ENCODE measurements around the gene CTCF. TPM values are rescaled to one million over a fixed set of nuclear protein-coding genes. Genes with fewer than 3 reads are reported as not detected.

The CTCF gene
- polyA plus RNA-seq, 10 donors, result 37.2 to 50.1 (median 41.7) TPM

DNA sequence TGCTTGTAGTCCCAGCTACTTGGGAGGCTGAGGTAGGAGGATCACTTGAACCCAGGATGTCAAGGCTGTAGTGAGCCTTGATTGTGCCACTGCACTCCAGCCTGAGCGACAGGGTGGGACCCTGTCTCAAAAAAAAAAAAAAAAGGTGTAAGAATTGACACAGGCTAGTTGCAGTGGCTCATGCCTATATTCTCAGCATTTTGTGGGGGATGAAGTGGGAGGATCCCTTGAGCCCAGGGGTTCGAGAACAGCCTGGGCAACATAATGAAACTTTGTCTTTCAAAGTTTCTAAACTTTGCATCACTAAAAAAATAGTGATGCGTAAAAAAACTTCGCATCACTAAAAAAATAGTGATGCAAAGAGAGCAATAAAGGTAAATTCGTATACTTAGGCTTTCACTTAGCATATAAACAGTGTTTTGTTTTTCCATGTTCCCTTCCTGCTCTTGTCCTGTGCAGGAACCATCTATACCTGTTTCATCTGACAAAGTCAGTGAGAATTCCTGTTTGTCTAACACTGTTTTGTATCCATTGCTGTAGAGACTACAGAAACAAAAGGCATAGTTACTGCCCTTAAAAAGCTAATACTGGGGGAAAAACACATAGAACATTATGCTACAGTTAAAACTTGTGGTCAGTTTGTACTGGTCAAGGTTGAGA, 32.1 kb downstream of the CTCF start:
- DNase-seq, result no peak

DNA sequence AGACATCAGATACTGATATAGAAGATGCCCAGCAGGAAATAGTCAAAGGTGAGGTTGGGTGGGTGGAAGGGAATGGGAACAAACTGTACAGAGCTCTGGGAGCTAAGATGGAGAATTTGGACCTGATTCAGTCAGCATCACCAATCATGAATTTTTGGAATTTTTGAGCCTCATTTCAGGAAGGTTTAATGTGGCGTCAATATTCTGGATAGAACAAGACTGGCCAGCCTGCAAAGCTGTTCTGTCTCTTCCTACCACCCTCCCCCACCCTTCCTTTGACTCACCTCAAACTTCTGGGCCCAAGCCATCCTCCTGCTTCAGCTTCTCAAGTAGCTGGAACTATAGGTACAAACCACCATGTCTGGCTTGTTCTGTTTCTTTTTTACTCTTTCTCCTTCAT, 32.6 kb downstream of the CTCF start:
- DNase-seq, result peak in 1 of 3 donors; percentile 23

DNA sequence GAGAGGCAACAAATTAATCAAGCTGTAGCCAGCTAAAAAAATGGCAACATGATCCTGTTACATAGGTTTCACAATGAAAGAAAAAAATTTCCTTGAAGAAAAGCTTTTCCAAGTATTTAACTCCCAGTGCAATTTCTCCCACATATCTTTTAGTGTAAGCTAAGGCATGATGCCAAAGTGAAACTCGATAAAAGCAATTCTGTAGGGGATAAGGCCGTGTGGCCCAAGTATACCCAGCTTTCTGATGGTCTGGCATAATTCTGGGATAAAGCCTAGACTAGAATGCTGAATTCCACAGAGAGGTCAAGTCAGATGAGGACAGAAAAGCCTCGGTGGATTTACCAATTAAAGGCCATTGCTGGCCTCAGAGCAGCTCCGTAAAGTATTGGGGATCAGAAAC, 36.2 kb downstream of the CTCF start:
- no peak for DNase-seq

DNA sequence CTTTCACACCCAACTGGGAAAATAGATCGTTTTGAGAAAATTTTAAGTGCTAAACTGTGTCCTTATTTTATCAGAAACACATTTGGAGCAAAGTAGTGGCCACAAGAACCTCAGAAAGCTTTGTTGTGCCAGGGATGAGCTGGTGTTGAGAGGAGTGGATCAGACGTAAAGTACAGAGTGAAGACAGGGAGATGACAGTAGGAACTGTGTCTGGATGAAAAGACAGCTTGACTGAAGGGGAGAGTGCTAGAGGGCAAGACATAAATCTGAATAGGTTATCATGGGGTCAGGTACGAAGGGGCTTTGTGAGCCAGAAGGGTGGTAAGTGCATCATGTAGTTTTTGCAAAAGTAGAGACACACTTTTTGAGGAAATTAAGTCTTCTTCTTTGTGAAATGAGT, 43.3 kb downstream of the CTCF start:
- no peak for DNase-seq

DNA sequence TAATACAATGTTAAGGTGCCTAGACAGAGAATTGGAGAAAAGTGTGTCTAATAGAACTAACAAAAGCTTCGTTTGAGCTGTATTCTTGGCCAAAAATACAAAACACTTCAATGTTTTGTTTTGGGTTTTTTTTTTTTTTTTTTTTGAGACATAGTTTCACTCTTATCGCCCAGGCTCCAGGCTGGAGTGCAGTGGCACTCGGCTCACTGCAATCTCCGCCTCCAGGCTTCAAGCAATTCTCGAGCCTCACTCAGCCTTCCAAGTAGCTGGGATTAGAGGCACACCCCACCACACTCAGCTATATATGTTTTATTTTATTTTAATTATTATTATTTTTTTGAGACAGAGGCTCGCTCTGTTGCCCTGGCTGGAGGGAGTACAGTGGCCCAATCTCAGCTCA, 44.3 kb downstream of the CTCF start:
- no peak for DNase-seq

DNA sequence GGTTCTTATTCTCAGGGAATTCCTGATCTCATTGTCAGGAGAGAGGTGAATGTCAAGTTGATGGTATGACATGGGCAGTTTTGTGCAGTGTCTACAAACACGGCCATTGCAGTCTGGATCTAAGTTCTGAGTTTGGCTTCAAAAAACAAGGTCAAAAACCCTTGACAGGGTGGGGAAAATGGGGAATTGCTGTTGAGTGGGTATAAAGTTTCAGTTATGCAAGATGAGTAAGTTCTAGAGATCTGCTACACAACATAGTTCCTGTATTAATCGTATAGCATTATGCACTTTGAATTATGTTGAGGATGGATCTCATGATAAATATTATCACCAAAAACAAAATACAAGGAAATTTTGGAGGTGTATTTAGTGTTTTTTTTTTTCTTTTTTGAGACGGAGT, 46.0 kb downstream of the CTCF start:
- DNase-seq, result no peak

DNA sequence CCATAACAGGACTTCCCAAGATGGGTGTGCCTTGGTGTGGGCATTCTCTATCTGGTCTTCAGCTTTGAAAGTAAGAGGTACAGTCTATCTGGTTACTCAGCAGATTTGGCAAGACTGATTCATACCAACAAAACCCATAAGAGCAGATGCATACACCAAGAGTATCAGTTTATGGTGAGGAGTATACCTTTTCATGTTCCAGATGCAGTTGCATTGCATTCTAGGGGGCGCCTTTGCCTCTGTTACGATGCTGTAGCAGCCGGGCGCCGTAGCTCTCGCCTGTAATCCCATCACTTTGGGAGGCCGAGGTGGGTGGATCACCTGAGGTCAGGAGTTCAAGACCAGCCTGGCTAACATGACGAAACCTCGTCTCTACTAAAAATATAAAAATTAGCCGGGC, 51.5 kb downstream of the CTCF start:
- no peak for DNase-seq

DNA sequence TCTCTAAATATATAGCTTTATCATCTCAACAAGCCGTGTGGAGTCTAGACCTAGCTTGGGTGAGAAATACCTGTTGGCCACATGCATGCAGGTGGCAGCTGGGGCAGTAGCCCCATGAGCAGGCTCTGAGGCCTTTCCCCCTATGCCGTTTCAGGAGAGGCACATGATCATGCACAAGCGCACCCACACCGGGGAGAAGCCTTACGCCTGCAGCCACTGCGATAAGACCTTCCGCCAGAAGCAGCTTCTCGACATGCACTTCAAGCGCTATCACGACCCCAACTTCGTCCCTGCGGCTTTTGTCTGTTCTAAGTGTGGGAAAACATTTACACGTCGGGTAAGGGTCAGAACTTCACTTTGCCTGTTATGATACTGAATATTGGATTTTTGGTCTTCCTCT, 65.9 kb downstream of the CTCF start:
- no peak for DNase-seq

DNA sequence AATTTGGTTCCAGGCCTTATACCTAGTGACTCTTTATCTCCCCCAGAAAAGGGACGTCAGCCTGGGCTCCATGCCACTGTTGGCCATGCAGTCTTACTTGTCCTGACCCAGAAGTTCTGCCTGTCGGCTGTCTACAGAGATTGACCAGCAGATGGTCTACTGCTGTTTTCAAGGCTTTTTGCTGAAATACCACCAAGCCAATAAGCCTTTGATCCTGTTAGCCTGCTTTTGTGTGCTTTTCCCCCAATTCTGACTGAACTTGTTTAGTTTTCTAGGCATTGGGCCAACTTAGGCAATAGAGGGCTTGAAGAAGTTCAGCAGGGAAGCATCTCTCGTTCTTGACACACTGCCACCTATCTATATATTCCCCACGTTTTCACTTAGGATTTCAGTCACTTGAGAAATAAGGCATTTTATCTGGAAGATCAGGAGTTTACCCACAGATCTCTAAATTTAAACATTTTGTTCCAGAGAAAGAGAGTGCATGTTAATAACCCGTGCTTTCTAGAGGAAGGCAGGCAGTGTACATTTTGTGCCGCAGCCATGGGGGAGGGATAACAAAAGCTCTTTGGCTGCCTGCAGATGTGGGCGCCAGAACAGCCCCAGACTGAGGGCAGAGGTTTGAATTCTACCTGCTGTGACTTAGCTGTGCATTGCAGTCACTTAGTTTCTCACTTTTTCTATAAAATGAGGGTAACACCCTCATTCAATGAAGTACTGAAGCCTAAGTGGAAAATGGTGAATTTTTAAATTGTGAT, 70.3 kb downstream of the CTCF start:
- DNase-seq, result no peak

DNA sequence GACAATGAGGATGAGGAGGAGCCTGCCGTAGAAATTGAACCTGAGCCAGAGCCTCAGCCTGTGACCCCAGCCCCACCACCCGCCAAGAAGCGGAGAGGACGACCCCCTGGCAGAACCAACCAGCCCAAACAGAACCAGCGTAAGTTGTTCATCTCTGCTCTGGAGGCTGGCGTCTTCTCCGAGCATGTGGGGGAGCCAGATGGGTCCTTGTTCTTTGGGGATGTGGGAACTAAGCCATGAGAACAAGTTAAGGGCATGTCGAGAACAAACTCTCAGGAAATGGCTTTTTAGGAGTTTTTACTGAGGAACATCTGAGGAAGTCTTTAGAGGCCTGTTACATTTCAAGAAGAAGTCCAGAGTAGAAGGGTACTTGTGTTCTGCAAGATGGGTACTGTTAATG, 74.4 kb downstream of the CTCF start:
- no peak for DNase-seq

DNA sequence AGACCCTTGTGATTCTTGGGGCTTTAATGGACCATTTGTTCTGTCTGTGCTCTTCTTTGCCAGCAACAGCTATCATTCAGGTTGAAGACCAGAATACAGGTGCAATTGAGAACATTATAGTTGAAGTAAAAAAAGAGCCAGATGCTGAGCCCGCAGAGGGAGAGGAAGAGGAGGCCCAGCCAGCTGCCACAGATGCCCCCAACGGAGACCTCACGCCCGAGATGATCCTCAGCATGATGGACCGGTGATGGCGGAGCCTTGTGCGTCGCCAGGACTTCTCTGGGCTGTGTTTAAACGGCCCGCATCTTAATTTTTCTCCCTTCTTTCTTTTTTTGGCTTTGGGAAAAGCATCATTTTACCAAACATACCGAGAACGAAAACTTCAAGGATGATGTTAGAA, 75.3 kb downstream of the CTCF start:
- no peak for DNase-seq

DNA sequence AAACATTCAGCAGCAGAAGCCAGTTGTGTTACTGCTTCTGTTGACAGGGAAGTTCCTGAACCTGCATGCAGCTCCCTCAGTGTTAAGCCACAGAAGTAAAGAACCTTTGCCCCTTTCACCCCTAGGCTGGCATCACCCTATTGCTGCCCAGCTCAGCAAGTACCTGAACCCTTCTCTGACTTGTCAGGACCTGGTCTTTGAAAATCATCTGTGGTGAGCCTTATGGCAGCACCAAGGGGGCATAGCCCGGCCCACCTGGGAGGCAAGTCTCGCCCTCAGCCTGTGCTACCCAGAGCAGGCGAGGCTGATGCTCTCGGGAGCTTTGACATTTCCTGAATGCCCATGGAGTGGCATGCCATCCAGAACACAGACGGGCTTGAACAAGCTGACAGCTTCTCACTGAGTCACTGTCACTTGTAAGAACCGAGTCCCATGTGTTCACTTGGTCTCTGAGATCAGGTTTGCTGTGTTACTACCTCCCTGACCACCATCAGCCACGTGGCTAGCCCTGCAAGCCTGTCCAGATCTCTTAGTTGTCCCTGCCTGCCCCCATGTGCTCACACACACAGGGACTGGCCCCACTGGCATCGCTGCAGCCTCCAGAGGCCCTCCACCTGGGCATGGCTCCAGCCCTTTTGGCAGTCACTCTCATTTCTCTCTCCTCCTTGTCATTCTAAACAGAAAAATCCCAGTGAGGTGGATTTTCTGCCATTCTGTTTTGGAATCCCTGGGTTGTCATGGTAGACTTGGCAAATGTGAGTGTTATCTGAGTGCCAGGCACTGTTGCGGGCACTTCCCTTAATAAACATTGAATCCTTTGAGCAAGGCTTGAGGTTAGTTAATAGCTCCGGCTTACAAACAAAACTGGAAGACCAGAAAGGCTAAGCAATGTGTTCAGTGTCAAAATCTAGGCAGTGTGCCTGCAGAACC, 79.7 kb downstream of the CTCF start:
- no peak for DNase-seq

DNA sequence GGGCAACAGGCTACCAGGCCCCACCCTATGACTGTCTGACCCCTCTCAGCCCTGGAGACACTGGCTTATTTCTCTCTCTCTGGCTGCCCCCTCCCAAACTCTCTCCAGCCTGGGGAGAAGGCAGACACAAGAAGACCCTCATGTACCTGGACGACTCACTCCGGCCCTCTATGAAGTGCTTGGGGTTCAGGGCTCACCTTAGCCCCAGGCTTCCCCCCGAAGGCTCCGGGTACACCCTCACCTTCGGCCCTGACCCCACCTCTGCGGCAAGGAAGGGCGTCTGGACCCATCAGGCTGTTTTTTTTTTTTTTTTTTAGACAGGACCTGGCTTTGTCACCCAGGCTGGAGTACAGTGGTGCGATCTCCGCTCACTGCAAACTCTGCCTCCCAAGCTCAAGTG, 81.7 kb downstream of the CTCF start:
- DNase-seq, result no peak

DNA sequence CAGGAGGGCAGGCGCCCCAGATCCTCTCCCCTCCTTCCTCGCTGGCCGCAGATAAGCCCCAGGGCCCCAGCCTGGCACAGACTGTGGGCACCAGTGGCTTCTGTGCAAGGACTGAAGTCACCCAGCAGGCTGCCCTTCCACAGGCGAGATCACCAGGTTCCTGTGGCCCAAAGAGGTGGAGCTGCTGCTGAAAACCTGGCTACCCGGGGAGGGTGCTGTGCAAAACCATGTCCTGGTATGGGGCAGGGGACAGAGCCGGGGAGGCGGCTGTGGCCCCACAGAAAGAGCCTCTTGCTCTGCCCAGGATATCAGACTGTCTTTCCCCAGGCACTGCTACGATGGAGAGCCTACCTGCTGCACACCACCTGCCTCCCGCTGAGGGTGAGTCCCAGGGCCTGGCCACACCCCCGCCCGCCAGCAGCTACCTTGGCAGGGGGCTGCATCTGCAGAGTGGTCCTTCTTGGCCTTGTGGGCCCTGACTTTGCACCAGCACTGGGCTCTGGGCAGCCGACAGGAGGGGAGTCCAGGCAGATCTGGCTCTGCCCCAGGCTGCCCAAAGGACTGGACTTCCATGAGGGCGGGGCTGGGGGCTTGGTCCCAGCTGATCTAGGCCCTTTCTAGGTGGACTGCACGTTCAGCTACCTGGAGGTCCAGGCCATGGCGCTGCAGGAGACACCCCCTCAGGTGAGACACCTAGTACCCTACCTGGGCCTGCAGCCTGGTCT, 83.2 kb downstream of the CTCF start:
- DNase-seq, result no peak

DNA sequence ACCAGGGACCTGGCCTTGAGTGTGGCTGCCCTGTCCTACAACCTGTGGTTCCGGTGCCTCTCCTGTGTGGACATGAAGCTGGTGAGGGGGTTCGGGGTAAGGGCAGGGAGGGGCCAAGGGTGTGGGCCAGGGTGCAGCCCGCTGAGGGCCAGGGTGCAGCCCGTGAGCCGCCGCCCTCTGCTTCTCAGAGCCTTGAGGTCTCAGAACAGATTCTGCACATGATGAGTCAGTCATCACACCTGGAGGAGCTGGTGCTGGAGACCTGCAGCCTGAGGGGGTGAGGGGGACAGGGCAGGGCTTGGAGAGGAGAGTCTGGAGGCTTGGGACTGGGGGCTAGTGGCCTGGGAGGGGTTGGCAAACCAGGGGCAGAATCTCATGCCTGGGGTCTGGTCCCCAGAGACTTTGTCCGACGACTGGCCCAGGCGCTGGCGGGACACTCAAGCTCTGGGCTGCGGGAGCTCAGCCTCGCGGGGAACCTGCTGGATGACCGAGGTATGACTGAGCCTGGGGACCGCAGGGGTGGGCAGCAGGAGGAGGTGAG, 84.9 kb downstream of the CTCF start:
- peak in 1 of 3 donors; percentile 1 for DNase-seq

DNA sequence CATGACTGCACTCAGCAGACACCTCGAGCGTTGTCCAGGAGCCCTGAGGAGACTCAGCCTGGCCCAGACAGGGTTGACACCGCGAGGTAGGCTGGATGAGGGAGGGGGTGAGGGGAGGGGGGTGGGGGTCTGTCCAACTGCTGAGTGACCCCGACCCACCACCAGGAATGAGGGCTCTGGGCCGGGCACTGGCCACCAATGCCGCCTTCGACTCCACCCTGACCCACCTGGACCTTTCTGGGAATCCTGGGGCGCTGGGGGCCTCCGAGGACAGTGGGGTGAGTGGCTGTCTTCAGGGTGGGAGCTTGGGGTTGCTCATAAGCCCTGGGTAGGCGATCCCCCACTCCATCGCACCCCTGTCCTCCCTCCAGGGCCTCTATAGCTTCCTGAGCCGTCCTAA, 85.4 kb downstream of the CTCF start:
- DNase-seq, result peak in 1 of 3 donors; percentile 0

DNA sequence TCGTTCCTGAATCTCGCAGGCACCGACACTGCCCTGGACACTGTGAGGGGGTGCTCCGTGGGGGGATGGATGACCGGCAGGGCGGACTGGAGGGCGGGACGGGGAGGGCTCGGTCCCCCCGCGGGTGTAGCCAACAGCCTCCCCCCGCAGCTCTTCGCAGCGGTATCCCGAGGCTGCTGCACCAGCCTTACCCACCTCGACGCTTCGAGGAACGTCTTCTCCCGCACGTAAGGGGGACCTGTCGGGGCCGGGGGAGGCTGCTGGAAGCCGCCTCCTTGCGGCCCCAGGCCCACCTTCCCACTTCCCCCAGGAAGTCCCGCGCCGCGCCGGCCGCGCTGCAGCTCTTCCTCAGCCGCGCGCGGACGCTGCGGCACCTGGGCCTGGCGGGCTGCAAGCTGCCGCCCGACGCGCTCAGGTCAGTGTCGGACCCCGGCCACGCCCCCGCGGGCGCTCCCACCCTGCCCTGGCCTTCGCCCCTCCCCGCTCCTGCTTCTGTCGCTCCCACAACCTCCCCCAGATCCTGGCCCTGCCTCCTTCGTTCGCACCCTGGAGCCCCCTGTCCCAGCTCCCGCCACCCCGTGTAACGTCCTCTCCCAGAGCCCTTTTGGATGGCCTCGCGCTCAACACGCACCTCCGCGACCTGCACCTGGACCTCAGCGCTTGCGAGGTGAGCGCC, 85.9 kb downstream of the CTCF start:
- peak in 1 of 3 donors; percentile 1 for DNase-seq

DNA sequence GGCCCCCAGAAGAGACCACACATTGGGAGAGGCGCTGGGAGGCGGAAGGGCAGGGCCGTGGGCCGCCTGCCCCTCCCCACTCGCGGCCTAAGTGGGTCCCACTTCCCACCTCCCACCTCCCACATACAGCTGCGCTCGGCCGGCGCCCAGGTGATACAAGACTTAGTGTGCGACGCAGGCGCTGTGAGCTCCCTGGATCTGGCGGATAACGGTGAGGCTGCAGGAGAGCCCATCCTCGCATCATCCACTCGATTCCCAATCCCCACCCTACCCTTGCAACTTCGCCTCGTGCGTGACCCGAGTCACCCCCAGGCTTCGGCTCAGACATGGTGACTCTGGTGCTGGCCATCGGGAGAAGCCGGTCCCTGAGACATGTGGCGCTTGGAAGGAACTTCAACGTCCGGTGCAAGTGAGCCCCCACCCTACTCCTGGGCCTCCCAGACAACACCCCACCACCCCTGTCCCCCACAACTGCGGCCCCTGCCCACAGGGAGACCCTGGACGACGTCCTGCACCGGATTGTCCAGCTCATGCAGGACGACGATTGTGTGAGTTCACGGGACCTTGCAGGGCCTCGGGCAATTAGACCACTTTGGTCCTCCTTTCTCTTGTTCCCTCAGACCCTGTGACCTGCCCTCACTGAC, 86.6 kb downstream of the CTCF start:
- no peak for DNase-seq

DNA sequence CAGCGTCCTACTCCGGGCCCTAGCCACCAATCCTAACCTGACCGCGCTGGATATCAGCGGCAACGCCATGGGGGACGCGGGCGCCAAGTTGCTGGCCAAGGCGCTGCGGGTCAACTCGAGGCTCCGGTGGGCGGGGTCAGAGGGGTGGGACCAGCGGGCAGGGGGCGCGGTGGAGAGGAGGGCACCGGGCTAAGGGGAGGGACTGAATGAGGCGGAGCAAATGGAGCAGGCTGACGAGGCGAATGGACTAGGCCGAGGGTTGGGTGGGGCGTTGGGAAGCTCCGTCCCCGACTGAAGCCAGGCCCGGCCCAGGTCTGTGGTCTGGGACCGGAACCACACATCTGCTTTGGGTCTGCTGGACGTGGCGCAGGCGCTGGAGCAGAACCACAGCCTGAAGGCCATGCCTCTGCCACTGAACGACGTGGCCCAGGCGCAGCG, 87.2 kb downstream of the CTCF start:
- DNase-seq, result no peak

DNA sequence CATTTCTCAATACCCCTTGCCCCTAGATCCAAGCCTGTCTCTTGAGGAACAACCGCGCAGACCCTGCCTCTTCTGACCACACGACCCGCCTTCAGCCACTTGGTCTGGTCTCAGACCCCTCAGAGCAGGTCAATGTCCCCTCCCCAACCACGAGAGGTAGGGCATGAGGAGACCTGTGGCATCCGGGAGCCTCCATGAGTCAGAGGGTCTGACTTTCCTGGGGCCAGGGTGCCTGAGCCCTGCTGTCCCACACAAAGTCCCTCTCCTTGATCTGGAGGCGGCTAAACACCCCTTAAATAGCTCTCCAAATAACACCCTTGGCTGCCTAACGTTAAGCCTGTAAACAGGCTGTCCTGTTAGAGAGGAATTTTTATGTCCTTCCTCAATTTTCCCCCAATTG, 87.7 kb downstream of the CTCF start:
- DNase-seq, result no peak
